ENCODE measurements around the gene KCNAB2. TPM values are rescaled to one million over a fixed set of nuclear protein-coding genes. Genes with fewer than 3 reads are reported as not detected.

The KCNAB2 gene
- total RNA-seq, 1 donor from 2014 or later, result 3.1 TPM

GRCh38 chr1:6094801-6095505 is 49.3 kb downstream of the KCNAB2 start:
- Histone ChIP-seq H3K9me3 (ENCODE audit: insufficient read depth, low read depth, low read length) (no peaks in the 10 kb centered on the region), H3K9ac (ENCODE audit: low read length) (no peak overlapping the region), H3K4me3 (ENCODE audit: insufficient read depth, low read depth, low read length) (no peak overlapping the region), H3K79me2 (ENCODE audit: insufficient read depth, low read length) (no peaks in the 10 kb centered on the region), H3K4me2 (ENCODE audit: low read length) (no peak overlapping the region), H3K4me1 (ENCODE audit: insufficient read depth, low read length) (no peaks in the 10 kb centered on the region), H2AFZ (ENCODE audit: low read depth, low read length) (no peak overlapping the region), H3K27me3 (ENCODE audit: insufficient read depth, low read length) (peaks cover 3% of the 10 kb centered on the region), H3K36me3 (ENCODE audit: insufficient read depth, low read length) (no peaks in the 10 kb centered on the region), H3K27ac (ENCODE audit: low read depth, low read length) (no peak overlapping the region), H4K20me1 (ENCODE audit: insufficient read depth, low read length) (no peaks in the 10 kb centered on the region)
- H3K36me3 Mint-ChIP-seq (ENCODE audit: low read depth, unreplicated experiment), result peaks cover 3% of the 10 kb centered on the region
- H3K4me1 Mint-ChIP-seq (ENCODE audit: low read depth, unreplicated experiment), result no peaks in the 10 kb centered on the region
- no peak overlapping the region for H3K4me3 Mint-ChIP-seq (ENCODE audit: unreplicated experiment)
- no peak for FAIRE-seq
- TF ChIP-seq EZH2 (IDR thresholded peaks at IDR 0.05; ENCODE audit: insufficient read depth, low read length), result no peak
- TF ChIP-seq CTCF (IDR thresholded peaks at IDR 0.05; ENCODE audit: insufficient read depth, low read depth, low read length), result no peak
- H3K27me3 Mint-ChIP-seq (ENCODE audit: low read depth, unreplicated experiment), result peaks cover 43% of the 10 kb centered on the region
- H3K9me3 Mint-ChIP-seq (ENCODE audit: unreplicated experiment), result peaks cover 5% of the 10 kb centered on the region
- H3K27ac Mint-ChIP-seq (ENCODE audit: unreplicated experiment), result no peak overlapping the region
- DNase-seq (ENCODE audit: low read depth), result no peak

GRCh38 chr1:6095511-6096242 is 50.0 kb downstream of the KCNAB2 start:
- peaks cover 3% of the 10 kb centered on the region for H3K36me3 Mint-ChIP-seq (ENCODE audit: low read depth, unreplicated experiment)
- Histone ChIP-seq H3K4me3 (ENCODE audit: insufficient read depth, low read depth, low read length) (no peak overlapping the region), H3K4me1 (ENCODE audit: insufficient read depth, low read length) (no peaks in the 10 kb centered on the region), H3K9me3 (ENCODE audit: insufficient read depth, low read depth, low read length) (no peaks in the 10 kb centered on the region), H3K36me3 (ENCODE audit: insufficient read depth, low read length) (no peaks in the 10 kb centered on the region), H3K4me2 (ENCODE audit: low read length) (no peak overlapping the region), H3K9ac (ENCODE audit: low read length) (no peak overlapping the region), H3K27me3 (ENCODE audit: insufficient read depth, low read length) (peaks cover 3% of the 10 kb centered on the region), H2AFZ (ENCODE audit: low read depth, low read length) (no peak overlapping the region), H4K20me1 (ENCODE audit: insufficient read depth, low read length) (no peaks in the 10 kb centered on the region), H3K27ac (ENCODE audit: low read depth, low read length) (no peak overlapping the region), H3K79me2 (ENCODE audit: insufficient read depth, low read length) (no peaks in the 10 kb centered on the region)
- no peak overlapping the region for H3K4me3 Mint-ChIP-seq (ENCODE audit: unreplicated experiment)
- H3K9me3 Mint-ChIP-seq (ENCODE audit: unreplicated experiment), result peaks cover 5% of the 10 kb centered on the region
- peaks cover 42% of the 10 kb centered on the region for H3K27me3 Mint-ChIP-seq (ENCODE audit: low read depth, unreplicated experiment)
- DNase-seq (ENCODE audit: low read depth), result no peak
- no peaks in the 10 kb centered on the region for H3K4me1 Mint-ChIP-seq (ENCODE audit: low read depth, unreplicated experiment)
- TF ChIP-seq CTCF (IDR thresholded peaks at IDR 0.05; ENCODE audit: insufficient read depth, low read depth, low read length) (no peak), EZH2 (IDR thresholded peaks at IDR 0.05; ENCODE audit: insufficient read depth, low read length) (no peak)
- no peak overlapping the region for H3K27ac Mint-ChIP-seq (ENCODE audit: unreplicated experiment)
- FAIRE-seq, result no peak

All from astrocyte (in vitro differentiated cells and primary cell).